Loucy (cell line): ENCODE results near the gene MAP2K1.

Source experiments
- H2AFZ ChIP-seq: fragments of 200-600 bp; sonication (generic); 2 replicates; pipeline ENCODE4 v1.6.0; 2016; ENCODE audit warnings: antibody characterized with exemption, mild to moderate bottlenecking, low read length, moderate library complexity
- H3F3A ChIP-seq: fragments of 200-600 bp; 2 replicates; pipeline ENCODE4 v1.6.0; 2016; ENCODE audit warnings: antibody characterized with exemption, low read depth, mild to moderate bottlenecking
- H3K27me3 ChIP-seq: fragments of 200-600 bp; sonication (generic); 2 replicates; pipeline ENCODE4 v1.6.1; 2014; ENCODE audit warnings: low read length, mild to moderate bottlenecking; ENCODE audit not compliant: insufficient read depth, poor library complexity, severe bottlenecking
- H3K36me3 ChIP-seq: fragments of 200-600 bp; sonication (generic); 2 replicates; pipeline ENCODE4 v1.6.1; 2016; ENCODE audit warnings: low read length; ENCODE audit not compliant: insufficient read depth
- H3K4me1 ChIP-seq: fragments of 200-600 bp; sonication (generic); 2 replicates; pipeline ENCODE4 v1.5.1; 2014; ENCODE audit warnings: low read length, mild to moderate bottlenecking; ENCODE audit not compliant: insufficient read depth, poor library complexity, severe bottlenecking
- H3K4me2 ChIP-seq: fragments of 200-600 bp; sonication (generic); 2 replicates; pipeline ENCODE4 v1.6.0; 2014; ENCODE audit warnings: antibody characterized with exemption, low read length, low read depth, mild to moderate bottlenecking; ENCODE audit not compliant: poor library complexity, severe bottlenecking
- H3K4me3 ChIP-seq: fragments of 200-600 bp; sonication (generic); 2 replicates; pipeline ENCODE4 v1.5.1; 2014; ENCODE audit warnings: low read length, mild to moderate bottlenecking, mixed read lengths; ENCODE audit not compliant: poor library complexity, severe bottlenecking
- H3K79me2 ChIP-seq: fragments of 200-600 bp; sonication (generic); 2 replicates; pipeline ENCODE4 v1.6.1; 2014; ENCODE audit warnings: low read length; ENCODE audit not compliant: insufficient read depth
- H3K9ac ChIP-seq: fragments of 200-600 bp; sonication (generic); 2 replicates; pipeline ENCODE4 v1.6.0; 2014; ENCODE audit warnings: mild to moderate bottlenecking, low read depth, low read length, moderate library complexity; ENCODE audit not compliant: poor library complexity, severe bottlenecking
- H3K9me2 ChIP-seq: fragments of 200-600 bp; sonication (generic); replicated peaks from 2 replicates; pipeline ENCODE4 v1.6.1; 2016; ENCODE audit warnings: low read depth, low read length, mixed read lengths
- H3K9me3 ChIP-seq: fragments of 200-600 bp; sonication (generic); 2 replicates; pipeline ENCODE4 v1.6.1; 2014; ENCODE audit warnings: mild to moderate bottlenecking, antibody characterized with exemption, low read length, low read depth; ENCODE audit not compliant: insufficient read depth
- H4K20me1 ChIP-seq: fragments of 200-600 bp; sonication (generic); 2 replicates; pipeline ENCODE4 v1.6.0; 2014; ENCODE audit warnings: antibody characterized with exemption, low read length, mild to moderate bottlenecking; ENCODE audit not compliant: insufficient read depth, poor library complexity, severe bottlenecking
- CTCF ChIP-seq: fragments of 200-600 bp; sonication (generic); conservative IDR thresholded peaks from 2 replicates; pipeline ENCODE4 v1.5.1; 2014; ENCODE audit warnings: mild to moderate bottlenecking, antibody characterized with exemption, low read length
- EZH2phosphoT487 ChIP-seq: fragments of 200-600 bp; IDR thresholded peaks from 2 replicates; pipeline ENCODE4 v1.6.1; 2018; ENCODE audit warnings: antibody characterized with exemption, mild to moderate bottlenecking, moderate library complexity, borderline replicate concordance

MAP2K1 gene

DNA sequence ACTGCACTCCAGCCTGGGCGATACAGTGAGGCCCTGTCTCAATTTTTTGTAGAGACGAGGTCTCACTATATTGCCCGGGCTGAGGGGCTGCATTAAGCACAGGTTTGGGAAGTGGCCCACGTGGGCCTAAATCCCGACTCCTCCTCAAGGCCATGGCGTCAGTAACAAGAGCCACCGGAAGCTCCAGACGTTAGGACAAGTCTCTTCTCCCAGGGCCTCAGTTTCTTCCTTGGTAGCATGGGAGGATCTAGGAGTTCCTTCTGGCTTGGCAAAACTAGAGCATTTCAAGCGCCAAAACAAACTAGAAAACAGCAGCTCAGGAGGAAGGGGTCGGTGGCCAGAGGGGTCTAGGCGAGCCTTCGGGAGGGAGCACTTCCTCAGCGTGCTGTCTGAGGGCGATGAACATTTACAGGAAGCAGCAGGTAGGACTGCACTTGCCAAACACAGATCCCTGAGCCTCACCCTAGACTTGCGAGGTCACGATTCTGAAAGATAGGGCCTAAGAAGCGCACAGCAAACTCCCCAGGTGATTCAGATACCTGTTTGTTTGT lies 110.3 kb downstream of the MAP2K1 start:
- H3K79me2 ChIP-seq, result peaks cover 58% of the 10 kb centered on the region
- peaks cover 19% of the 10 kb centered on the region for H3K4me1 ChIP-seq
- H3K4me2 ChIP-seq, result peak overlapping the region; percentile 98
- H4K20me1 ChIP-seq, result peaks cover 47% of the 10 kb centered on the region
- no peaks in the 10 kb centered on the region for H3K9me3 ChIP-seq
- peak overlapping the region; percentile 86 for H2AFZ ChIP-seq
- peak overlapping the region; percentile 90 for H3K9ac ChIP-seq
- H3K9me2 ChIP-seq, result no peaks in the 10 kb centered on the region
- H3K27me3 ChIP-seq, result no peaks in the 10 kb centered on the region
- no peak for TF ChIP-seq EZH2phosphoT487
- no peak for TF ChIP-seq CTCF
- H3F3A ChIP-seq, result peaks cover 23% of the 10 kb centered on the region
- peaks cover 78% of the 10 kb centered on the region for H3K36me3 ChIP-seq
- H3K4me3 ChIP-seq, result peak overlapping the region; percentile 98

DNA sequence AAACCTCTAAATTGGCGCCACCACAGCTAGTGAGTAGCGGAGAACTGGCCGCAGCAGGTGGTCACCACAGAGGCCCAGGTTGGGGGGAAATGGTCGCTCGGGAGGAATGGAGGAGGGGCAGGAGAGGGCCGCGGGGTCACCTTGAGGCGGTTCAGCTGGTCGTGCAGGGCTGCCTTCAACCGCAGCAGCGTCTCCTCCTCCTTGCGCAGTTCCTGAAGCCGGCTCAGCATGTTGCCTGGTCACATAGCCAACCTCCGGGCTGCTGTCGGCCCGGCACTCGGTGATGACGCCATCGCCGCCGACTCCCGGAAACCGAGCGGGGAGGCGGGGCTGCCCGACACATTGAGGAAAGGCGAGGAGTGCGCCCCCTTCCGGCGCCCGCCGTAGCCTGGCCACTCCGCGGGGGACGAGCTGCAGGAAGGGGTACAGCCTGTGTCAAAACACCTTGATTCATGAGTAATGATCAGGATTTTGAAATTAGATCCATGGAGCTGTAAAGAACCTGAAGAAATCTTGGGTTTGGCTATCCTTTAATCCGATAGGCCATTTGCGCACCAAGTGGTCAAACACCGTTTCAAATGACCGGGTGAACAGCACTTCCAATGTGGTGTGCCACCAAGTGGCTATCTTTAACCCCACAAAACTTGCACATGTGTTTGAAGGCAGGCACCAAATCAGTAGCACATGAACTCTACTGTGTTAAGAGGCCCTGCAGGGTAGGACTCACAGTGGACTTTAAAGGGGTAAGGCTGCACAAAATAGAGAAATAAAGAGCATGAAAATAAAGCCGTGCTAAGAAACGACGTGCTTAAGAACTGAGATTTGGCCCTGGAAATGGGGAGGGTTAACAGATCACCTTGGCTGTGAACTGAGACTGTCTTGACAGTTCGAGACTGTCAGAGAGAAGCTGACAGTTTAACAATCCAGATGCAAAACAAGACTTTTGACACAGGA lies 111.1 kb downstream of the MAP2K1 start, which contains the start of gene SNAPC5:
TSS of gene SNAPC5 (minus strand) at position 261 of the 954 bp plus-strand sequence. CDS start at position 230, 31 bp downstream.
- Histone ChIP-seq H3K79me2 (peaks cover 66% of the 10 kb centered on the region), H3K36me3 (peaks cover 78% of the 10 kb centered on the region)

More for the DNA sequence above, 111.1 kb downstream of the MAP2K1 start, which contains the start of gene SNAPC5:
- peaks cover 54% of the 10 kb centered on the region for H4K20me1 ChIP-seq
- no peaks in the 10 kb centered on the region for H3K9me3 ChIP-seq
- TF ChIP-seq CTCF (peak; percentile 98), EZH2phosphoT487 (no peak)
- H3K27me3 ChIP-seq, result no peaks in the 10 kb centered on the region
- H3K9ac ChIP-seq, result peak within 1 kb of the TSS; percentile 90
- peak within 1 kb of the TSS; percentile 98 for H3K4me2 ChIP-seq
- H3K4me3 ChIP-seq, result peak within 1 kb of the TSS; percentile 98
- no peaks in the 10 kb centered on the region for H3K9me2 ChIP-seq
- H2AFZ ChIP-seq, result peak within 1 kb of the TSS; percentile 86
- H3K4me1 ChIP-seq, result peaks cover 26% of the 10 kb centered on the region
- peaks cover 27% of the 10 kb centered on the region for H3F3A ChIP-seq
